HEK293T (cell line): ENCODE data around the gene NTN3.

Source experiments
- ARNT ChIP-seq: fragments of 450-650 bp; IDR thresholded peaks from 2 replicates; pipeline ENCODE4 v1.6.1; 2017; ENCODE audit warnings: mild to moderate bottlenecking
- BHLHE40 ChIP-seq: fragments of 450-650 bp; IDR thresholded peaks from 2 replicates; pipeline ENCODE4 v1.6.1; 2016; ENCODE audit warnings: mild to moderate bottlenecking, moderate library complexity, borderline replicate concordance
- ELF4 ChIP-seq: fragments of 450-650 bp; IDR thresholded peaks from 2 replicates; pipeline ENCODE4 v1.6.1; 2017; ENCODE audit warnings: antibody characterized with exemption
- FOXA1 ChIP-seq: fragments of 450-650 bp; IDR thresholded peaks from 2 replicates; pipeline ENCODE4 v1.6.1; 2016; ENCODE audit warnings: mild to moderate bottlenecking
- FOXK2 ChIP-seq: fragments of 450-650 bp; IDR thresholded peaks from 2 replicates; pipeline ENCODE4 v1.6.1; 2016; ENCODE audit warnings: mild to moderate bottlenecking
- FOXM1 ChIP-seq: fragments of 450-650 bp; IDR thresholded peaks from 2 replicates; pipeline ENCODE4 v1.6.1; 2017; ENCODE audit warnings: mild to moderate bottlenecking, borderline replicate concordance
- L3MBTL2 ChIP-seq: fragments of 450-650 bp; conservative IDR thresholded peaks from 2 replicates; pipeline ENCODE4 v1.6.1; 2016; ENCODE audit warnings: mild to moderate bottlenecking
- LEF1 ChIP-seq: fragments of 450-650 bp; IDR thresholded peaks from 2 replicates; pipeline ENCODE4 v1.6.1; 2017; ENCODE audit warnings: mild to moderate bottlenecking, borderline replicate concordance
- NFRKB ChIP-seq: fragments of 450-650 bp; IDR thresholded peaks from 2 replicates; pipeline ENCODE4 v1.6.1; 2016; ENCODE audit warnings: mild to moderate bottlenecking, moderate library complexity
- SP1 ChIP-seq: fragments of 450-650 bp; IDR thresholded peaks from 2 replicates; pipeline ENCODE4 v1.6.1; 2017
- SUZ12 ChIP-seq: fragments of 450-650 bp; IDR thresholded peaks from 2 replicates; pipeline ENCODE4 v1.6.1; 2016; ENCODE audit warnings: mild to moderate bottlenecking
- TARDBP ChIP-seq: fragments of 450-650 bp; IDR thresholded peaks from 2 replicates; pipeline ENCODE4 v1.6.1; 2016
- ZNF384 ChIP-seq: fragments of 450-650 bp; IDR thresholded peaks from 2 replicates; pipeline ENCODE4 v1.6.1; 2016

DNA sequence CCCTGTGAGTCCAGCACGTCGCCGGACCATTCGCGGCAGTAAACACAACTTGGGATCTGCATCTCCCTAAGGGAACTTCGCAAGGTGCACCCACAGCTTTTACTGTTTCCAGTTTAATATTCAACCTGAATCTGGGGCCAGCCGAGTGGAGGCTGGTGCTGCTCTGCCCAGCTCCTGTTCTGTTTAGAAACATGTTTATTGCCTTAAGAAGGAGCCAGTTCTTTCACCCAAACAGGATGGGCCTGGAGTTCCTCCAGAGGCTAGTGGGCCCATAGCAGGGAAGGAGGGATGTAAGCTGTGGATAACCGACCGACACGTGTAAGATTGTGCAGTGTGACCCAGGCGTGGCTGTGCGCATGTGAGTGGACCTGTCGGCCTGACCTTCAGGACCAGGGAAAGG, 21.2 kb downstream of the NTN3 start:
- TF ChIP-seq FOXA1 (no peak), TARDBP (no peak), BHLHE40 (no peak), FOXM1 (no peak), SUZ12 (no peak), FOXK2 (no peak), SP1 (no peak), ARNT (no peak), ZNF384 (no peak), L3MBTL2 (no peak), LEF1 (no peak), NFRKB (no peak), ELF4 (no peak)
